NCI-H2171 treated with DMSO at 0.1 percent for 48 hours (cell line): ENCODE data around the gene SYT11.
"Not testable (repeated sequence)": the region's sequence is repeated elsewhere in the genome, so short reads cannot be mapped to it uniquely, and the experiment has no call there.

Experiments
- DNase-seq: peaks from one replicate; lab custom pipeline; 2025; lab: John Stamatoyannopoulos, UW

The SYT11 gene

DNA sequence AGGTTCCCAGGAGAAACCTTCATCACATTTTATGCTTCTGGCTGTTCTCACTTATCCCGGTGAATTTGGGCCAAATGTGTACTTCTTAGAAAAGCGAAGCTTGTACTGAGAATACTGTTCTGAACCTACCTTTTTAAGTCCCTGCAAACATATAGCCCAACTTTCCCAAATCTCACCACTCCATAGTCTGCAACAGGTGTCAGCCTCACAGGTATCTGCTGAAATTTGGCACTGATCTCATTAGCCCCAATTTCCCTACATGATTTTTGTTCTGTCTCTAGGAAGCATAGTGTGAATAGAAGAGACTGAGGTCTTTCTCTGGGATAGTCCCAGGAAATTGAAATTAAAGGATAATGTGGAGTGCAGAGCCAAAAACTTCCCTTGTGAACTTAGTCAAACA, 40.3 kb downstream of the SYT11 start:
- DNase-seq, result no peak

DNA sequence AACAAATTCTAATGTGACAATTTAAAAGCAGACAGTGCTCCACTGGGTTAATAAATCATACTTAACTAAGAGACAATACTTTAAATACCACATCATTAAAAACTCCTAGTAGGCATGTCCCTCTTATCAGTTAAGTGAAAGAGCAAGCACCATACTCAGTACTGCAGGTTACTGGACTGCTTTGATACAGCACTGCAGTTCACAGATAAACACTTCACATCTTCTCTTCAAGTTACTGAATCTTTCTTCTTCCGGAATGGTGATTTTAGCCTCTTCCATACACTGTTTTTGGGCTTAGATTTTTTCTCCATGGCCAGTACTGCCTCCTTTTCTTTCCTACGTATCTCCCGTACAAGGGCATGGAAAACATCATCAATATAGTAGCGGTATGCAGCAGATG, 40.8 kb downstream of the SYT11 start:
- DNase-seq, result no peak

DNA sequence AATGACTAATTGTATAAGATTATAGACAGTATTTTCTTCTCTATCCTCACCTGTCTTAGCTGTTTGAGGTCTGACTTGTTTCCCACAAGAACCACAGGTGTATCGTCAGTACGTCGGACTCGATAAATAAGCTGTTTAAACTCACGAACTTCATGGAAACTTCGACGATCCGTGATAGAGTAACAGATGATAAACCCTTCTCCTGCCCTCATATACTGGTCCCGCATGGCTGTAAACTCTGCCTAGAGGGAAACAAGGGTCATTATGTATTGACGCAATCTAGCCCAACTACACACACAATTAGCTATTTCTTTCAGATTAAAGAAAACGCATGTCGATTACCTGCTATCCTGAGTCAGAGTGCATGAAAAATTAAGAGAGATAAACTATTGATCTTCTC, 44.9 kb downstream of the SYT11 start:
- DNase-seq, result no peak

DNA sequence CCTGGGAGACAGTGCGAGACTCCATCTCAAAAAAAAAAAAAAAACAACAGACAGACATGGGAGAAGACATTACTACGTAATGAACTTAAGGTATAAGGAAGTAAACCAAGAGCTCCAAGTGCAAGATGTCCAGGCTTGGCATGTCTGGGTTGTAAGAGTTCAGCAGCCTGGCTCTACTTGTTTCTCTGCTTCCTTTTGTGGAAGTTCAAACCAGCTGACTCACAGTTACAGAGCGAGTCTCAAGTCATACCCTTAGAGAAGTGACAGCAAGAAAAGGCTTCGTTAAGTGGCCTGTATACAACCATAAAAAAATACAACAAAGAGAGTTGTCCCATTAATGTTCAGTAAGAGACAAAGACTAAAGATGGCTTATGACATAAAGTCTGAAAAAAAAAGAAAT, 50.5 kb downstream of the SYT11 start:
- no peak for DNase-seq

DNA sequence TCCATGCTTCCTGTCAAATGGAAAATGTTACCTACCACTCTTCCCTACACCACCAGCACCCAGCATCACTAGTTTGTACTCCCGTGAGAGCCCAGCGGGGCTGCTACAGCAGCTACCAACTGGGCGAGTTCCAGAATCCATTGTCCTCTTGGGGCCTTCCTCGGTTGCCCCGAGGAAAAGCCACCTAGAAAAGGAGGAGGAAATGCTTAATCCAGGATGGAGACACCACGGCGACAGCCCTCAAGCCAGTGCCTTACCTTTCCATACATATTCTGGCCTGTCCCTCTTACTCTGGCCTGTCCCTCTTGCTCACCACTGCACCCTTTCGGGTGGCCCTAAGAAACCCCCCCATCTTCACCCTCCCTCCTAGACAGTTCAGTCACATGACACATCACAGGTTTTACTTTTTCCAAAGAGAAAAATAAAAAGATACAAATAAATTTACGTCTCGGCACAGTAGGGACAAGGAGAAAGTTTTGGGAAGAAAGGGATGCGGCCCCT, 51.3 kb downstream of the SYT11 start:
- peak; percentile 35 for DNase-seq

DNA sequence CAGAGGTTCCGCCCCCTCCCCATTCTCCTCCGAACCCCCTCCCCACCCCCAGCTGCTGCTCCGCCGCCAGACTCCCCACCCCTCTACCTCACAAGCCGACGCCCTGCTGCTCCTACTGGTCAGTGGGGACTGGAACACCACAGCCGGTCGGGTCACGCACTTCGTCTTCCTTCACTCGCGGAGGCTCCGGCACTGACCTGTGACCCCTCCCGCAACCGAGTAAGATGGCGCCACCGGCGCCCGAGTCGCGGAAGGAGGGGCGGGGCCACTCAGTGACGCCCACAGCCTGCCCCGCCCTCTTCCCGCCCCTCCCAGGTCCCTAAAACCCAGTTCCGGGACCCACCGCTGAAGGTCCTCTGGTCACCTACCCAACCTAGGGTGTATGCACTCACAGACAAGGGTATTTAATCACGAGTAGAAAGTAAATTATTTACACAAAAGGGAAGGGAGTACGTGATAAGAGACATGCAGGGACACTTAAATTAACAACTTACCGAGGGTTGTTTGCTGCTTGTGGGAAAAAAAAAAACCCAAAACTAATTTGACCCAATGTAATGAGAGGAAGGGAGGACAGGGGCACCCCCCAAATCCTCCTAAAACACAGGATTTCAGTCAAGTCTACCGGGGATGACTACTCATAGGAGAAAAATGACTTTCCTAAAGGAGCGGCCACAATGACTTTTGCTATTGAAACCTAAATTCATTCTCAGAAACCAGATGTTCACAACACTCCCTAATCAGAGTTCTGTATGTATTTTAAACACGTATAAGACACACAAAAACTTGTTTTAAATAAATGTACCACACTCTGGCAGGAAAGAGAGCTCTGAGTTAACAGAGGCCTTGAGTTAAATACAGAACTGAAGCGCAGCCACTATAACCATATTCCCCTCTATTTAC, 52.0 kb downstream of the SYT11 start, which contains the start of gene RIT1:
Gene RIT1 (minus strand): TSS at position 194 of the 900 bp plus-strand sequence. CDS start 588 bp downstream, outside the sequence.
- peak; percentile 72 for DNase-seq

DNA sequence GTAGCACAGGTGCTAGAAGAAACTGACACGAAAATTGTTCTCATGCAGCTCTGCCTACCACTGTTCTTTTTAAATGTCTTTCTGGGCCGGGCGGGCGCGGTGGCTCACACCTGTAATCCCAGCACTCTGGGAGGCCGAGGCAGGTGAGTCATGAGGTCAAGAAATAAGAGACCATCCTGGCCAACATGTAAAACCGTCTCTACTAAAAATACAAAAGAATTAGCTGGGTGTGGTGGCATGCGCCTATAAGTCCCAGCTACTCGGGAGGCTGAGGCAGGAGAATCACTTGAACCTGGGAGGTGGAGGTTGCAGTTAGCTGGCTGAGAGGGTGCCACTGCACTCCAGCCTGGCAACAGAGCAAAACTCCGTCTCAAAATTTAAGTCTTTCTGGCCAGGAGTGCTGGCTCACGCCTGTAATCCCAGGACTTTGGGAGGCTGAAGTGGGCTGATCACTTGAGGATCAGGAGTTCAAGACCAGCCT, 52.7 kb downstream of the SYT11 start:
- no peak for DNase-seq

DNA sequence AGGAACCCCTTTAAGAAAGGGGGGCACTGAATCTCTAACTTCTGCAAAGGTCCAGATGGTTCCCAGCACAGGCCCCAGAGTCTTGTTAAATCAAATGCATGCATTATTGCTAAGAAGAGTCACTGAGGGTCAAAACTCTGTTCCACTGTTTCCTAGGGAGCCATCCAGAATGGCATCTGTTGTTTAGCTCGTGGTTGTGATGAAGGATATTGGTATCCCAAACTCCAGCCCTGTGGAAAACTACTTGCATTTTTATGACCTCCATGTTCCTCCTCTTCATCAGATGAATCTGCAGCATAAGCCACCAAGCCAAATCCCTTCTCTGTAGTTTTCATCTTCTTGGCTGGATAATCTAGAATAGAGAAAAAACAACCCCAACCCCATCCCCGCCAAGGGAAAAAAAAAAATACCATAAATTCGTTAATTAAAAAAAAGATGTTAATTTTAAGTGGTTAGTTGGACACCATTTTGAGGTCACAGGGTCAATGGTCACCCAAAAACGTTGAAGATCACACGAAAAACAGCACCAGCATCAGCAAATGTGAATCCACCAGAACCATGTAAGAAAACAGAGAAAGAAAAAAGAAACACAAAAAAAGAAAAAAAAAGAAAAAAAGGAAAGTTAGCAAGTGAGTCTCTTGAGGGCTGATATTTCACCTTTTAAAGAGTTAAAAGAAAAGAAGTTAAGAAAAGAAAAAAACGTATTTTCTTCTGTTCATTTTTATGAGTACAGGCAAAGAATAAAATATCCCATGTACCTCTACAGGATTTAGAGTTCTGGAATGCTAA, 54.8 kb downstream of the SYT11 start:
- DNase-seq, result no peak

DNA sequence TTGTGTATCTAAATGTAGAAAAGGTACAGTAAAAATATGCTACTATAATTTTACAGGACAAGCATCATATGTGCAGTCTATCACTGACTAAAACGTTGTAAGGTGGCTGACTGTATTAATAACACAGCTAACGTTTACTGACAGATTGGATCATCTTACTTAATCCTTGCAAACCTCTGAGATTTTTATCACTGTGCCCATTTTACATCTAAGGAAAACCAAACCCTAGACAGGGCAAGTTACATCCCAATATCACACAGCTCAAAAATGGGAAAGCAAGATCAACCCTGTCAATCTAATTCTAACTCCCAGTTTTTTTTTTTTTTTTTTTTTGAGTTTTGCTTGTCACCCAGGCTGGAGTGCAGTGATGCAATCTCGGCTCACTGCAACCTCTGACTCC, 59.3 kb downstream of the SYT11 start:
- no peak for DNase-seq

DNA sequence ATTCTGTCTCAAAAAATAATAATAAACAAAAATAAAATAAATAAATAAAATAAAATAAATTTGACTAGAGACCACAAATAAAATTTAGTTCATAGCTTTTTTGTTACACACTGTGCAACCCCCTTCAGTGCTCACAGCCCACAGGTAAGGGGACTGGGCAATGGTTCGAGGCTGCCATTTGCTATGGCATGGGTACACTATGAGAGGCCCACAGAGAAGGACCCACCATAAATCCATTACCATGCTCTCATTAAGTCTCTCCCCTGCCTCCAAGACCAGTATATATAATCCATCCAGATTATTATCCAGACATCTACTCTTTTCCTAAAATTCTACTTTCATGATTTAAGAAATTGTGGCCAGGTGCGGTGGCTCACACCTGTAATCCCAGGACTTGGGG, 60.4 kb downstream of the SYT11 start:
- DNase-seq, result no peak

DNA sequence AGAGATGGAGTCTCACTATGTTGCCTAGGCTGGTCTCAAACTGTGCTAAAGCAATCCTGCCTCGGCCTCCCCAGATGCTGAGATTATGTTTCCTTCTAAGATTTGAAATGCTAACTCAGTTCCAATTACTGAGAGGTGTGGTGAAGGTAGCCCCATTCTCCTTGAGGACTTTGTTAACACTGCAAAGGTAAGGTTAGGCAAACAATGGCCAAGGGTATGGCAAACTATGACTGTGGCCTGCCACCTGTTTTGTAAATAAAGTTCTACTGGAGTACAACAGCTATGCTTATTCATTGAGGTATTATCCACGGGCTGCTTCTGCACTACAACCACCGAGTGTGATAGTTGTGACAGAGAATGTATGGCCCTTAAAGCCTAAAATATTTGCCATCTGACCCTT, 61.4 kb downstream of the SYT11 start:
- DNase-seq, result no peak

DNA sequence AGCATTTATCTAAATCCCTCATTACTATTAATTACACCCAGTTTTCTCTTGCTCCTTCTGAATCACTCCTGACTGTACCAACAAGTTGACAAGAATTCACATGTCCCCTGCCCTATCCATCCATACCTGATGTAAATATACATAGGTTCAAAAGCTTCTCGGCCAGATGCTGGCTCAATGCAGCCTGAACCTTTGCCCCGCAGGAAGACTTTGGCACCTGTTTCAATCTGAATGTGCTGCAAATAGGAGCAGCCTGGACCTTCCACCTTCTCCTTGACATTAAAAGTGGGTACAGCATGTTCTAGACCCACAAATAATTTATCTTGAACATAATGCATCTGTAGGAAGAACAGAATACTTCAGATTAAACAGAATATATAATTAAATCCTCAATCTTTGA, 66.1 kb downstream of the SYT11 start:
- DNase-seq, result no peak

DNA sequence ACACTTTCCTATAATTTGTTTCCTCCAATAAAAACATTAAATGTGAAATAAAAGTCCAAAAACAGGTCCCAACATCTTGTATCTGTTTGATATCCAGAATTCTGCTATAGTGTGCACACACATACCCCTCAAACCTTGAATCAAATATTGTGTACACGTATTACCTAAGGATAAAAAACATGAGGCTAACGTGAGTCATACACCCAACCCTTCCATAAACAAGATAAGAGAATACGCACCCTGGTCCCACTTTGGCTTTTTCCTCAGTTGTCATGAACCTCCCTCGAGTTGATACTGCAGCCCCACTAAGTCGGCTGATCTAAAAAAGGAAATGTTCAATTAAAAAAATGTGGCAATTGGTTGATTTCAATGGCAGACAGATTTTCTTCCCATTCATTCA, 69.7 kb downstream of the SYT11 start:
- DNase-seq, result no peak

DNA sequence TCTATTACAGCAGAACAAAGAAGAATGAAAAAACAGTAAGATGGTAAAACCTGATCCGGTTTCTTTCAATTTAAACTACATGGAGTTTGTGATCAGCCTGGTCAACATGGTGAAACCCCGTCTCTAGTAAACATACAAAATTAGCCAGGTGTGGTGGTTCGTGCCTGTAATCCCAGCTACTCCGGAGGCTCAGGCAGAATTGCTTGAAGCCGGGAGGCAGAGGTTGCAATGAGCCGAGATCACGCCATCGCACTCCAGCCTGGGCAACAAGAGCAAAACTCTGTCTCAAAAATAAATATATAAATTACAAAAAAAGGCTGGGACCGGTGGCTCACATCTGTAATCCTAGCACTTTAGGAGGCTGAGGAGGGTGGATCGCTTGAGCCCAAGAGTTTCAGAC, 71.4 kb downstream of the SYT11 start:
- DNase-seq, result not testable (repeated sequence)

DNA sequence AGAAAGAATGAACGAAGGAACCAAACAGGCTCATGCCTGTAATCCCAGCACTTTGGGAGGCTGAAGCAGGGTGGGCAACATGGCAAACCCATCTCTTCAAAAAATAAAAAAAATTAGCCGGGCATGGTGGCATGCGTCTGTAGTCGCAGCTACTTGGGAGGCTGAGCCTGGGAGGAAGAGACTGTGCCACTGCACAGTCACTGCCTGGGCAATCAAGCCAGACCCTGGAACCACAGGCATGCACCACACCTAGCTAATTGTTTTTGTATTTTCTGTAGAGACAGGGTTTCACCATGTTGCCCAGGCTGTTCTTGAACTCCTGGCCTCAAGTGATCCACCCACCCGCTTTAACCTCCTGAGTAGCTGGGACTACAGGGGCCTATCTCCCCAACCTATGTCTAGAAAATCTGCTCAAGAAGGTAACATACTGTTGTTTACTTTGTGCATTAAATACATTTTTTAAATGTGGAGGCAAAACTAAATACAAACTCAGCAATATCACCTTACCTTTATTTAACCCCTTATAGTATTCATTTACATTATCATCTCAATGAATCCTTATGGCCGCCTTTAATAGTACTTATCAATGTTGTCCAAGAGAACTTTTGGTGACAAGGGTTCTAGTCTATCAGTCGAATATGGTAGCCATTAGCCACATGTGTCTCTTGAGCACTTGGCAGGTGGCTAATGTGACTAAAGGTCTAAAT, 72.1 kb downstream of the SYT11 start:
- no peak for DNase-seq

DNA sequence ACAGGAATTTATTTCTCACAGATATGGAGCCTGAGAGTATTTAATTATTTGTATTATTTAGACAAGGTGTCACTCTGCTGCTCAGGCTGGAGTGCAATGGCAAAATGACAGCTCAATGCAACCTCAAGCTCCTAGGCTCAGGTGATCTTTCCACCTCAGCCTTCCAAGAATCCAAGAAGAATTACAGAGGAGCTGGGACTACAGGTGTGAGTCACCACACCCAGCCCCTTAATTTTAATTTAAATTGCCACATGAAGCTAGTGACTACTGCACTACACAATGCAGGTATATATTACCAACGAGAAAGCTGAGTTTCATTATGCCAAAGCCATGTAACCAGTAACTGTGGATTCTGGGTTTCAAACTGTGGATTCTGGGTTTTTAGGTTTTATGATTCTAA, 72.7 kb downstream of the SYT11 start:
- no peak for DNase-seq

DNA sequence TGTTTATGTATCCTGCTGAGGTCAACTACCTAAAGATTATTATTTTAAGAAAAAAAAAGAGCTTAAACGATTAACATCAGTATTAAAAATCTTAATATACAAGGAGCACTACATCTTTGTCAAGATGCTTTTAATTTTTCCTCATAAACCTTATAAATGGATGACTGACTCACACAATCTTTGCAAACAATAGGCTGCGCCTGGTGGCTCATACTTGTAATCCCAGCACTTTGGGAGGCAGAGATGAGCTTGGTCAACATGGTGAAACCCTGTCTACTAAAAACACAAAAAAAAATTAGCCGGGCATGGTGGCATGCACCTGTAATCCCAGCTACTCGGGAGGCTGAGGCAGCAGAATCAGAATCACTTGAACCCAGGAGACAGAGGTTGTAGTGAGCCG, 73.1 kb downstream of the SYT11 start:
- DNase-seq, result no peak

DNA sequence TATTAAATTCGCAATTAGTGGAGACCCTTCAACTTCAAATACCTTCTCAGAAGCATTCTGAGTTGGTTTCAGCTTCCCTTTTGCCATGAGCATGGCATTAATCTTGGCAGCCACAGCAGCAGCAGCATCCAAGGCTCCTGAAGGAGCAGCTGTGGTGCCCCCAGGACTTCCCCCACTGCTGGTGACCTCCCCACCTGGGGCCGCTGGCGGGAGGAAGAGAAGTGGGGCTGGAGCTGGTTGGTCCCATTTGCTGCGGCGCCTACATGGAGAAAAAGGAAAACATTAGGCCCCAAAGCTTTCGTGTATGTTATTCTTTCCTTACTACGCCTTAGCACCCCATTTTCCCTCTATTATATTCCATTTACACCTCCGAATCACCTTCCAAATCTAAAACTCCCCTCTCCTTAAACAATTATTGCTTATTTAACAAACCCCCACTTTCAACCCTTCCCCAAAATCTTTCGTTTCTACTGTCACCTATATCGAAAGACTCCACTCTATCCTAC, 74.3 kb downstream of the SYT11 start:
- DNase-seq, result no peak

DNA sequence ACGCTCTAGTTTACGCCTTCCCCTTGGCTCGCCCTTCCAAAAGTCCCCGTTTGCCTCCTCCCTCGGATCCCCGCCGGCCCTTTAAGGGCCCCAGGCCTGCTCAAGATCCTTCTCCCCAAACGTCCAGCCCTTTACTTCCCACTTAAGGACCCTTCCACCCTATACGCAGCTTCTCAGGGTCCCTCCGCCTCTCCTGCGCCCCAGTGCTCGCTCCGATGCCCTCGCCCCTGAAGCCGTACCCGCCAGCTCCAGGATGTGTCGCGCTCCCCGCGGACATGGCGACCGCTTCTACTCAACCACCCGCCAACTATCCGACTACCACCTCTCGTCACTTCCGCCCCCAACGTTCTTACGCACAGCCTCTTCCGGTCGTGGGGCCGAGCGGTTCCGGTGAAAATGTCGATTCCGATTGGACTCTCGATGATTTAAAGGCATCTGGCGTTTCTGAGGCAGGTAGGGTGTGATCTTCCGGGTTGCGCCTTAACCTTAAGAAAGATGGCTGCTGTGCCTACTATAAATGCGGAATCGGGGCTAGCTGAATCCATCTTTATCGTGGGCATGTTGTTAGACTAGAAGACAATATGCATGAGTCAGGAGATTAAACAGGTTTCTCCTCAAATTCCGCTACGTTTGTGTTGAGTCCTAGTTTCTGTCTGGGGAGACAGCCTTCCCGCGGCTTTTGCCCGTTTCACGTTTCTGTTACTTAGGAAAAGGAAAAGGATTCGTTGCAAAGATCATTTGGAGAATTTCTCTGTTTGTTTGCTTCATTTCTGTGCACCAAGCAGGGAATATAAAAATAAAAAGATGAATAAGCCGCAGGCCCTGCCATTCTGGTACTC, 74.9 kb downstream of the SYT11 start, which contains the start of gene KHDC4:
Gene KHDC4 (minus strand): TSS at position 317 of the 839 bp plus-strand sequence. CDS start 40 bp downstream, at position 277.
- DNase-seq, result peak; percentile 100
